ENCODE results near the gene BCL11A. TPM values are rescaled to one million over a fixed set of nuclear protein-coding genes. Genes with fewer than 3 reads are reported as not detected.

BCL11A gene
- total RNA-seq, 3 donors from 2014 or later (not counting 1 experiment from before 2014, with no cell fraction given) = 2.6 to 3.5 (median 3.0) TPM

GRCh38 chr2:60513996-60514395, 39.5 kb downstream of the BCL11A start:
- intact Hi-C loops (cut with micrococcal nuclease) = no loop called here
- Mint-ChIP-seq H3K4me3 (no peak overlapping the region), H3K27me3 (ENCODE audit: low read depth in 2 of 2) (peaks cover 20 to 51% of the 10 kb centered on the region in 2 donors), H3K9me3 (no peaks in the 10 kb centered on the region), H3K4me1 (no peaks in the 10 kb centered on the region), H3K36me3 (no peaks in the 10 kb centered on the region), H3K27ac (no peak overlapping the region)
- WGBS (ENCODE audit: insufficient coverage) = 92% methylated on average over 4 of the region's 4 CpGs
- Histone ChIP-seq H3K36me3 (ENCODE audit: control insufficient read depth, insufficient read depth, low read length) (no peaks in the 10 kb centered on the region), H3K4me3 (ENCODE audit: low read length) (no peak overlapping the region), H3K4me1 (ENCODE audit: control insufficient read depth, insufficient read depth, low read length) (peaks cover 35% of the 10 kb centered on the region), H3K27ac (ENCODE audit: low read length) (no peak overlapping the region), H3K27me3 (ENCODE audit: control insufficient read depth, insufficient read depth, low read length) (no peaks in the 10 kb centered on the region), H3K9me3 (ENCODE audit: control insufficient read depth, insufficient read depth, low read length) (no peaks in the 10 kb centered on the region)
- DNase-seq (no peak), ATAC-seq (no peak)
- TF ChIP-seq, protein P1, sequence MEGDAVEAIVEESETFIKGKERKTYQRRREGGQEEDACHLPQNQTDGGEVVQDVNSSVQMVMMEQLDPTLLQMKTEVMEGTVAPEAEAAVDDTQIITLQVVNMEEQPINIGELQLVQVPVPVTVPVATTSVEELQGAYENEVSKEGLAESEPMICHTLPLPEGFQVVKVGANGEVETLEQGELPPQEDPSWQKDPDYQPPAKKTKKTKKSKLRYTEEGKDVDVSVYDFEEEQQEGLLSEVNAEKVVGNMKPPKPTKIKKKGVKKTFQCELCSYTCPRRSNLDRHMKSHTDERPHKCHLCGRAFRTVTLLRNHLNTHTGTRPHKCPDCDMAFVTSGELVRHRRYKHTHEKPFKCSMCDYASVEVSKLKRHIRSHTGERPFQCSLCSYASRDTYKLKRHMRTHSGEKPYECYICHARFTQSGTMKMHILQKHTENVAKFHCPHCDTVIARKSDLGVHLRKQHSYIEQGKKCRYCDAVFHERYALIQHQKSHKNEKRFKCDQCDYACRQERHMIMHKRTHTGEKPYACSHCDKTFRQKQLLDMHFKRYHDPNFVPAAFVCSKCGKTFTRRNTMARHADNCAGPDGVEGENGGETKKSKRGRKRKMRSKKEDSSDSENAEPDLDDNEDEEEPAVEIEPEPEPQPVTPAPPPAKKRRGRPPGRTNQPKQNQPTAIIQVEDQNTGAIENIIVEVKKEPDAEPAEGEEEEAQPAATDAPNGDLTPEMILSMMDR (IDR thresholded peaks at IDR 0.05) = no peak

DNA sequence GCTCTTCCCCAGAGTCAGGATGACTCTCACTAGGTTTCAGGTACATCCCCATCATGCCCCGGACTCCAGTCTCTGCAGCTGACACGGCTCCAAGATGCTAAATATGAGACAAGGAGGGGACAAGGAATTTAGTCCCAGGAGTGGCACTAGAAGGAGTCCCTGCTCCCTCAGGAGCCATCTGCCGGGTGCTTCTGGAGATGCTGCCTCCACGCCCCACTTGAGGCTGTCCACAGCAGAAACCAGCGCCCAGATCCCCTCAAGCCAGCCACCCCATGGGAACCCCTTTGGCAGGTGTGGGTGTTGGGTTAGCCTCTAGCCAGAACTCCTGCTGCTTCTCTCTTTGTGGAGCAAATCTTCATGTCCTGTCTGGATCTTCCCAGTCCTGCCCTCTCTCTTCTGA, 40.3 kb downstream of the BCL11A start:
- Histone ChIP-seq H3K27ac (ENCODE audit: low read length) (no peak overlapping the region), H3K27me3 (ENCODE audit: control insufficient read depth, insufficient read depth, low read length) (no peaks in the 10 kb centered on the region), H3K4me1 (ENCODE audit: control insufficient read depth, insufficient read depth, low read length) (peaks cover 35% of the 10 kb centered on the region), H3K9me3 (ENCODE audit: control insufficient read depth, insufficient read depth, low read length) (no peaks in the 10 kb centered on the region), H3K4me3 (ENCODE audit: low read length) (no peak overlapping the region), H3K36me3 (ENCODE audit: control insufficient read depth, insufficient read depth, low read length) (no peaks in the 10 kb centered on the region)
- H3K27me3 Mint-ChIP-seq (ENCODE audit: low read depth in 2 of 2) = peaks cover 20 to 52% of the 10 kb centered on the region in 2 donors
- no peaks in the 10 kb centered on the region for H3K36me3 Mint-ChIP-seq
- no peaks in the 10 kb centered on the region for H3K9me3 Mint-ChIP-seq
- intact Hi-C loops (cut with micrococcal nuclease) = no loop called here
- ATAC-seq (no peak), DNase-seq (no peak)
- no peak overlapping the region for H3K4me3 Mint-ChIP-seq
- H3K4me1 Mint-ChIP-seq = no peaks in the 10 kb centered on the region
- 94% methylated on average over 5 of the region's 5 CpGs for WGBS (ENCODE audit: insufficient coverage)
- no peak overlapping the region for H3K27ac Mint-ChIP-seq
- TF ChIP-seq, protein P1 (IDR thresholded peaks at IDR 0.05) = no peak

DNA sequence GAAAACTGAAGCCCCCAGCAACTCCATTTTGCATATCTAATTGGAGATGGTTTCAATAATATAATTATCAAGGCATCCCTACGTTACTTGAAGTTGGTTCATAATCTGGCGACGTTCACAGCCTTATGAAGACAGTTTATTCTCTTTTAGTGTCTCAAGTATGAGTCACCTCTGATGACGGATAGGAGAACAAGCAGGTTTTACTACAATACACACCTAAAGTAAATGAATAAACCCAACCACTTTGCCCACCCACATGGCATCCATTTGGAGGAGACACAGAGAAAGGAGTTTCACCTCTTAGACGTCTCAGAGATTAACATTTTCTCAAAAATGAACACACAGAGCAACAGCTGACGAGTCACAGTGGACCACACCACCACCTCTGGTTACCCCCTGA, 40.8 kb downstream of the BCL11A start:
- H3K27me3 ChIP-seq (ENCODE audit: control insufficient read depth, insufficient read depth, low read length) = no peaks in the 10 kb centered on the region
- peaks cover 24 to 57% of the 10 kb centered on the region in 2 donors for H3K27me3 Mint-ChIP-seq (ENCODE audit: low read depth in 2 of 2)
- H3K9me3 ChIP-seq (ENCODE audit: control insufficient read depth, insufficient read depth, low read length) = no peaks in the 10 kb centered on the region
- no peak for DNase-seq
- H3K4me1 Mint-ChIP-seq = no peaks in the 10 kb centered on the region
- H3K4me1 ChIP-seq (ENCODE audit: control insufficient read depth, insufficient read depth, low read length) = peaks cover 35% of the 10 kb centered on the region
- H3K27ac Mint-ChIP-seq = no peak overlapping the region
- H3K36me3 Mint-ChIP-seq = no peaks in the 10 kb centered on the region
- H3K4me3 ChIP-seq (ENCODE audit: low read length) = no peak overlapping the region
- no peaks in the 10 kb centered on the region for H3K9me3 Mint-ChIP-seq
- ATAC-seq = no peak
- whole genome bisulfite sequencing (ENCODE audit: insufficient coverage) = 77% methylated on average over 5 of the region's 6 CpGs
- TF ChIP-seq, protein P1 (IDR thresholded peaks at IDR 0.05) = no peak
- no peak overlapping the region for H3K4me3 Mint-ChIP-seq
- no peaks in the 10 kb centered on the region for H3K36me3 ChIP-seq (ENCODE audit: control insufficient read depth, insufficient read depth, low read length)
- intact Hi-C loops (cut with micrococcal nuclease) = no loop called here
- no peak overlapping the region for H3K27ac ChIP-seq (ENCODE audit: low read length)

DNA sequence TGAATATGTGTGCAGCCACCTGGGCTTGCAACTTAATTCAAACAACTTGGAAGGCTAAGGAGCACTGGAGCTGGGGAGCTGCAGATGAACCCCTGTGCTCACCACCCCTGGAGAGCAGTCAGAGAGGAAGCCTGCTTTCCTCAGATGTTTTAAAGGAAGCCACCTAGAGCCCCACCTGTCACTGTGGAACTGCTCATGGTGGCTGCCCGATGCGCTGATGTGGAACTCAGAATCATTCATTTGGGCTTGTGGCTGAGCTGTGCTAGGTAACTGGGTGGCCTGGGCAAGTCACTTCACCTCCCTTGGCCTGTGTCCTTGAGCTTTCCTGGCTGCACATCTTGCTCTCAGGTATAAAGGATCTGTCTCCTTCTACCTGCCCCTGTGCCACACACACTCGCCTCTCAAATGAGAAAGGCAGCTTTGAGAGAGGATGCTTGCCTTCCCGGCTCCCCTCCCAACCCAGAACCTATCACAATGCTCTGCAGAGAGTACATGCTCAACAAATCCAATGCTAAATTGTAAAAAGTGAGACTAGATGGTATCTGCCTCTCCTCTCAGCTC, 41.3 kb downstream of the BCL11A start:
- DNase-seq (no peak), ATAC-seq (no peak)
- H3K27me3 Mint-ChIP-seq (ENCODE audit: low read depth in 2 of 2) = peaks cover 24 to 58% of the 10 kb centered on the region in 2 donors
- no peak overlapping the region for H3K4me3 Mint-ChIP-seq
- Histone ChIP-seq H3K9me3 (ENCODE audit: control insufficient read depth, insufficient read depth, low read length) (no peaks in the 10 kb centered on the region), H3K4me3 (ENCODE audit: low read length) (no peak overlapping the region), H3K27ac (ENCODE audit: low read length) (no peak overlapping the region), H3K36me3 (ENCODE audit: control insufficient read depth, insufficient read depth, low read length) (no peaks in the 10 kb centered on the region), H3K4me1 (ENCODE audit: control insufficient read depth, insufficient read depth, low read length) (peaks cover 35% of the 10 kb centered on the region), H3K27me3 (ENCODE audit: control insufficient read depth, insufficient read depth, low read length) (no peaks in the 10 kb centered on the region)
- H3K36me3 Mint-ChIP-seq = no peaks in the 10 kb centered on the region
- H3K4me1 Mint-ChIP-seq = no peaks in the 10 kb centered on the region
- intact Hi-C loops (cut with micrococcal nuclease) = no loop called here
- no peaks in the 10 kb centered on the region for H3K9me3 Mint-ChIP-seq
- WGBS (ENCODE audit: insufficient coverage) = 75% methylated on average over 3 of the region's 4 CpGs
- H3K27ac Mint-ChIP-seq = no peak overlapping the region
- TF ChIP-seq, protein P1 (IDR thresholded peaks at IDR 0.05) = no peak
